Measurements from ENCODE around the gene HEG1.

HEG1 gene

DNA sequence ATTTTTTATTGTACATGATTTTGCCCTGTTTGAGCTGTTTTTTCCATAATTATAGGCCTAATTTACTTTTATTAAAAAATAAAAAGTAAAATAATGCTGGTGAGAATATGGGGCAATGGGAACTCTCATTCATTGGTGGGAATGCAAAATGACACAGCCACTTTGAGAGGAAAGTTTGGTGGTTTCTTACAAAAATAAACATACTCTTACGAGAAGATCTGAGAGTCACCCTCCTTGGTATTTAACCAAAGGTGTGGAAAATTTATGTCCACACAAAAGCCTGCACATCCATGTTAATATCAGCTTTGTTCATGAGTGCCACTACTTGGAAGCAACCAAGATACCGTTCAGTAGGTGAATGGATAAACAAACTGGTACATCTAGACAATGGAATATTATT, 131.1 kb downstream of the HEG1 start:
- Mint-ChIP-seq H3K27me3 (ENCODE audit: low read depth) (peaks cover 7% of the 10 kb centered on the region), H3K9me3 (no peaks in the 10 kb centered on the region), H3K4me3 (no peak overlapping the region), H3K36me3 (ENCODE audit: low read depth) (no peaks in the 10 kb centered on the region), H3K4me1 (no peaks in the 10 kb centered on the region), H3K27ac (no peak overlapping the region)
- TF ChIP-seq, protein P1, sequence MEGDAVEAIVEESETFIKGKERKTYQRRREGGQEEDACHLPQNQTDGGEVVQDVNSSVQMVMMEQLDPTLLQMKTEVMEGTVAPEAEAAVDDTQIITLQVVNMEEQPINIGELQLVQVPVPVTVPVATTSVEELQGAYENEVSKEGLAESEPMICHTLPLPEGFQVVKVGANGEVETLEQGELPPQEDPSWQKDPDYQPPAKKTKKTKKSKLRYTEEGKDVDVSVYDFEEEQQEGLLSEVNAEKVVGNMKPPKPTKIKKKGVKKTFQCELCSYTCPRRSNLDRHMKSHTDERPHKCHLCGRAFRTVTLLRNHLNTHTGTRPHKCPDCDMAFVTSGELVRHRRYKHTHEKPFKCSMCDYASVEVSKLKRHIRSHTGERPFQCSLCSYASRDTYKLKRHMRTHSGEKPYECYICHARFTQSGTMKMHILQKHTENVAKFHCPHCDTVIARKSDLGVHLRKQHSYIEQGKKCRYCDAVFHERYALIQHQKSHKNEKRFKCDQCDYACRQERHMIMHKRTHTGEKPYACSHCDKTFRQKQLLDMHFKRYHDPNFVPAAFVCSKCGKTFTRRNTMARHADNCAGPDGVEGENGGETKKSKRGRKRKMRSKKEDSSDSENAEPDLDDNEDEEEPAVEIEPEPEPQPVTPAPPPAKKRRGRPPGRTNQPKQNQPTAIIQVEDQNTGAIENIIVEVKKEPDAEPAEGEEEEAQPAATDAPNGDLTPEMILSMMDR (IDR thresholded peaks at IDR 0.05; ENCODE audit: unreplicated experiment in 3 of 3) = no peak

DNA sequence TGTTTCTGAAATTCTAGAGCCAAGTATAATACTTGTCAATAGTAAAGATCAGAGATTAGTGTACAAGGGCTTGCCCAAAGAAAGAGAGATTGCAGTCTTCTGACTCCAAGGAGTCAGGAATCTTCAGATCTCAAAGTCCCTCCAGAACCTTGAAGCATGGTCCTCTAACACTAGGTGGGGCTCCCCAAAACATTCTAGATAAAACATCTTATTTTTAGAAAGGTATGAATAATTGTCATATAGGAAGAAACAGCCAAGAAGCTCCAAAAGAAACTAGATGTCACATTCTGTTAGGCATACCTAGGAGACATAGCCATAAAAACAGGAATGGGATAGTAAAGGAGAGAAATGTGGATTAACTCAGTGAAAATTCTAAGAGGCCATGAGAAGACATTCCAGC, 132.0 kb downstream of the HEG1 start:
- TF ChIP-seq, protein P1 (IDR thresholded peaks at IDR 0.05; ENCODE audit: unreplicated experiment in 3 of 3) = no peak
- peaks cover 10% of the 10 kb centered on the region for H3K27me3 Mint-ChIP-seq (ENCODE audit: low read depth)
- H3K36me3 Mint-ChIP-seq (ENCODE audit: low read depth) = no peaks in the 10 kb centered on the region
- H3K9me3 Mint-ChIP-seq = no peaks in the 10 kb centered on the region
- H3K4me3 Mint-ChIP-seq = no peak overlapping the region
- no peaks in the 10 kb centered on the region for H3K4me1 Mint-ChIP-seq
- no peak overlapping the region for H3K27ac Mint-ChIP-seq

DNA sequence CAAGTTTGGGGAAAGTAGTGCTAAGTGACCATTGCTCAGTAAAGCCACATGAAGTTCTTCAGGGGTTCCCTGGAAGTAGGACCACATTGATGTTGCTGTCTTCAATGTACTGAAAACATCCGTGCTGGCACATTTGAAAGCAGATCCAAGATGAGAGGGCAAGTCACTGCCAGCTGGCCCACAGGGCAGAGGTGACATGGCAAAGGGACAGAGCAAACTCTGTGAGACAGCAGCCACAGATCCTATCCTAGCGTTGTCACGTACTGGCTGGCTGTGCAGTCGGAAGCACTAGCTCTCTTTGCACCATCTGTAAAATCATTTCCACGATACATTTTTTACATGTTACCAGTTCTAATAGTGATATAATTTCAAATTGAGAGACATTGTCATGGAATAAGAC, 135.1 kb downstream of the HEG1 start:
- peaks cover 21% of the 10 kb centered on the region for H3K27me3 Mint-ChIP-seq (ENCODE audit: low read depth)
- TF ChIP-seq, protein P1 (IDR thresholded peaks at IDR 0.05; ENCODE audit: unreplicated experiment in 3 of 3) = no peak
- no peaks in the 10 kb centered on the region for H3K36me3 Mint-ChIP-seq (ENCODE audit: low read depth)
- no peak overlapping the region for H3K27ac Mint-ChIP-seq
- no peaks in the 10 kb centered on the region for H3K4me1 Mint-ChIP-seq
- no peaks in the 10 kb centered on the region for H3K9me3 Mint-ChIP-seq
- H3K4me3 Mint-ChIP-seq = no peak overlapping the region

DNA sequence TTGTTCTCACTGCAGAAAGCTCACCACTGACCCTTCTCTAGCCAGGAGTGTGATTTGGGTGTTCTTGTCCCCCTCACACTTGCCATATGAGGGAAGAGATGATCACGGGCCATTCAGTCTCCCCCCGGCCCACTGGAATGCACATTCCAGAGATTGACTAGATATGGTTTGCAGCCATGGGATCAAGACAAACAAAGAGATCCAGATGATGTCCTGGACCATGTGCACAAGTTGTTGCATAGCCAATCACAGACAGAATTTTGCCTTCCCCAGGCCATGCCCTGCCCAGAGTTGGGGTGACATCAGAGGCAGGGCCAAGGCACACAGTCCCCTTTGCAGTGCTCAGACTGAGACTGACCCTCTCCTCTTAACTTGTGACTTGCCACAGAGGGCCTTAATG, 136.0 kb downstream of the HEG1 start:
- no peak overlapping the region for H3K4me3 Mint-ChIP-seq
- H3K36me3 Mint-ChIP-seq (ENCODE audit: low read depth) = no peaks in the 10 kb centered on the region
- no peaks in the 10 kb centered on the region for H3K4me1 Mint-ChIP-seq

DNA sequence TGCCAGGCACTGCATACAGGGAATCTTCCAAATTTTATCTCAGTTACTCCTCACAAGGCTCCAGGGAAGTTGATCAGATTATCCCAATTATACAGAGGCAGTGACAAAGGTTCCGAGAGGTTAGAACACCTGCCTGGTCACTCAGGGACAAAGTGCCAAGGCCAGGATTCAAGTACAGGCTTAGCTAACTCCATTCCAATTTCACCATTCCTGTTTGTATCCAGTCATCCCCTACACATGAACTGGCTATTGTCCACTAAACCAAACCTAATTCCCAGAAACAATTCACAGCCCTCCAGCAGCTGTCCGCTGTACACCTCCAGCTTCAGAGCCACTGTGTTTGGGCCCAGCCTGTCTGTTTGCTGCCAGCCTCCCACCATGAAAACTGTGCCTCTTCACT, 137.3 kb downstream of the HEG1 start:
- H3K27me3 Mint-ChIP-seq (ENCODE audit: low read depth) = peaks cover 22% of the 10 kb centered on the region
- H3K27ac Mint-ChIP-seq = no peak overlapping the region
- H3K4me3 Mint-ChIP-seq = no peak overlapping the region
- H3K4me1 Mint-ChIP-seq = no peaks in the 10 kb centered on the region
- no peaks in the 10 kb centered on the region for H3K36me3 Mint-ChIP-seq (ENCODE audit: low read depth)
- no peaks in the 10 kb centered on the region for H3K9me3 Mint-ChIP-seq
- TF ChIP-seq, protein P1 (IDR thresholded peaks at IDR 0.05; ENCODE audit: unreplicated experiment in 3 of 3) = no peak

More for the DNA sequence above, 136.0 kb downstream of the HEG1 start:
- peaks cover 21% of the 10 kb centered on the region for H3K27me3 Mint-ChIP-seq (ENCODE audit: low read depth)
- H3K27ac Mint-ChIP-seq = no peak overlapping the region
- H3K9me3 Mint-ChIP-seq = no peaks in the 10 kb centered on the region
- TF ChIP-seq, protein P1 (IDR thresholded peaks at IDR 0.05; ENCODE audit: unreplicated experiment in 3 of 3) = no peak

DNA sequence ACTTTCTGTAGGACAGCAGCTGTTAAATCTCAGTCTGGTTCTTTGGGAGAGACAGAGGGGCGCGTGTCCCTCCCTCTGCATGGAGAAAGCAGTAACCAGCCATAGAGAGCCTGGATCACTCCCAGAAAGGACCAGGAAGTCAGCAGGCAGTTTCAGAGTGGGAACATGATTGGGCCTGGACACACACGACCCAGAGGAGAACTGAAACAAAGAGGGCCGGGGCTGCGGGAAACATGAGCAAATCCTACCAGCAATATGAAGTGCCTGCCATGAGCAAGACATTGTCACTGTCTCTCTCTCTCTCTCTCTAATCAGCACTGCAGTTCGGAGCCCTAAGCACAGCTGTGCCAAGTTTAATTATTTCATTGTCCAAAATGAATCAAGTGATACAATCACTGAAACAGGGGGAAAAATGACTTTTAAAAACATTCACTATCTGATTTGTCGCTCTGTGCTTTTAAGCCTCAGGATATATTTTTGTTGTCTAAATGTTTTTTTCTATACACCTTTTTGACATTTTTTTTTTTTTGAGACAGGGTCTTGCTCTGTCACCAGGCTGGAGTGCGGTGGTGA, 138.9 kb downstream of the HEG1 start:
- Mint-ChIP-seq H3K27ac (no peak overlapping the region), H3K9me3 (no peaks in the 10 kb centered on the region), H3K27me3 (ENCODE audit: low read depth) (peaks cover 19% of the 10 kb centered on the region), H3K36me3 (ENCODE audit: low read depth) (no peaks in the 10 kb centered on the region), H3K4me1 (no peaks in the 10 kb centered on the region), H3K4me3 (no peak overlapping the region)
- TF ChIP-seq, protein P1 (IDR thresholded peaks at IDR 0.05; ENCODE audit: unreplicated experiment in 3 of 3) = no peak
